Sigmoid colon (tissue), 7 donors: ENCODE results near the gene MBP. TPM values are rescaled to one million over a fixed set of nuclear protein-coding genes. Genes with fewer than 3 reads are reported as not detected.
"Not testable (repeated sequence)": the region's sequence is repeated elsewhere in the genome, so short reads cannot be mapped to it uniquely, and the experiment has no call there.

Experiments used
- DNase-seq: peaks from one replicate; pipeline ENCODE4 v3.0.0-alpha.2; 2019
- H3K27ac ChIP-seq, 4 donors: fragments of 200-600 bp; sonication (generic); one replicate each; pipeline ENCODE4 v1.5.1; 2016 to 2019; ENCODE audit warnings: mild to moderate bottlenecking in 1 of 4
- H3K27me3 ChIP-seq, 3 donors: fragments of 200-600 bp; sonication (generic); one replicate each; pipeline ENCODE4 v1.5.1; 2019; ENCODE audit warnings: mild to moderate bottlenecking in 1 of 3
- H3K36me3 ChIP-seq, 4 donors: fragments of 200-600 bp; sonication (generic); one replicate each; pipeline ENCODE4 v1.5.1; 2016 to 2019
- H3K4me1 ChIP-seq, 4 donors: fragments of 200-600 bp; sonication (generic); one replicate each; pipeline ENCODE4 v1.5.1; 2017 to 2019
- H3K4me3 ChIP-seq, 4 donors: fragments of 200-600 bp; sonication (generic); one replicate each; pipeline ENCODE4 v1.5.1; 2017 to 2019; ENCODE audit warnings: mild to moderate bottlenecking in 2 of 4, moderate library complexity in 1 of 4
- H3K9me3 ChIP-seq, 4 donors: fragments of 200-600 bp in 3 of 4; sonication (generic) in 3 of 4; one replicate each; pipeline versions ENCODE4 v1.5.1 to v1.6.1; 2013 to 2019
- EP300 ChIP-seq, 4 donors: sonication (generic); formaldehyde crosslinking; IDR thresholded peaks; one replicate each; pipeline ENCODE4 v1.6.1; 2017; ENCODE audit warnings: antibody characterized with exemption in 4 of 4
- POLR2A ChIP-seq, 2 donors: fragments of 450-650 bp; IDR thresholded peaks; one replicate each; pipeline ENCODE4 v1.6.1; 2016; ENCODE audit warnings: antibody characterized with exemption in 2 of 2, mild to moderate bottlenecking in 2 of 2, moderate library complexity in 2 of 2
- POLR2AphosphoS5 ChIP-seq, 4 donors: sonication (generic); formaldehyde crosslinking; IDR thresholded peaks; one replicate each; pipeline ENCODE4 v1.6.1; 2017; ENCODE audit warnings: antibody characterized with exemption in 4 of 4
- WGBS, 2 donors: extraction: QIAGEN DNeasy Blood & Tissue Kit; methylation state at CpG; one replicate each; pipeline ENCODE4 v1.1.7; 2013; 5-methylcytosine and 5-hydroxymethylcytosine counted together
- intact Hi-C: fragments of 100-400 bp; cut with DNase I; formaldehyde crosslinking; loops from one replicate; pipeline ENCODE4 v1.15.1; 2023
- polyA plus RNA-seq, 3 donors: library from polyadenylated mRNA; stranded (reverse); fragments of 200-250 nt; gene quantifications; one replicate each; pipeline ENCODE4 v1.2.3, GENCODE V29; 2013
- total RNA-seq, 4 donors: library from RNA; depleted of rRNA; stranded (reverse); fragments of >200 nt; gene quantifications; one replicate each; pipeline ENCODE4 v1.1.0, GENCODE V29; 2016
- TF ChIP-seq, protein P1 (sequence below), 4 experiments: fragments of 450-650 bp in 3 of 4; fragments of 200-600 bp in 1 of 4; IDR thresholded peaks; one replicate each; pipeline ENCODE4 v1.5.1; 2016 to 2019; ENCODE audit warnings: antibody characterized with exemption in 4 of 4, mild to moderate bottlenecking in 3 of 4, moderate library complexity in 2 of 4
- donor health status: healthy with polysubstance abuse.
- donor health status: Bipolar disorder and iron deficiency.
- donor health status: healthy.

MBP gene
- total and polyA plus RNA-seq, 7 donors, result 18.3 to 30.7 (median 24.0) TPM

DNA sequence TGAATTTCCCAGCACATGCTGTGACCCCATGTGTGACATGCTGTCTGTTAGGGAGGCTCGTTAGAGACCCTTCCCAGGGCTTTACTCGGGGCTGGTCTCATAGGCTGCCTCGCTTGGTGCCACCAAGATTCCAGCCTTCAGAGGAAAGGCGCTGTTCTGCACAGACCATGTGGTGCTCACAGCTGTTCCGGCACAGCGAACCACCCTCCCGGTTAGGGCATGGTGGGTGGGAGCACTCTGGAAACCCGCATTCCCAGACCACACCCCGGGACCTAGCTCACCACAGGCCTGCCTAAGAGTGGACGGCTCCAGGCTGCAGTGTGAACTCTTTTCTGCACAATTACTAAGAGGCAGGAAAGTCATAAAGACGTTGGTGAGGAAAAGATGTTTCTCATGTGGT, 112.0 kb downstream of the MBP start:
- 89 to 92% methylated on average over 11 of the region's 11 CpGs for WGBS, 2 donors
- Histone ChIP-seq H3K4me3 (no peak overlapping the region), H3K9me3 (no peaks in the 10 kb centered on the region), H3K27ac (no peak overlapping the region), H3K27me3 (no peaks in the 10 kb centered on the region), H3K4me1 (no peaks in the 10 kb centered on the region), H3K36me3 (peaks cover 0 to 8% (median 0%) of the 10 kb centered on the region in 4 donors)
- intact Hi-C loops, result no loop called here
- TF ChIP-seq POLR2AphosphoS5 (IDR thresholded peaks at IDR 0.05) (no peak), POLR2A (IDR thresholded peaks at IDR 0.05) (no peak), EP300 (IDR thresholded peaks at IDR 0.05) (no peak)
- TF ChIP-seq, protein P1, sequence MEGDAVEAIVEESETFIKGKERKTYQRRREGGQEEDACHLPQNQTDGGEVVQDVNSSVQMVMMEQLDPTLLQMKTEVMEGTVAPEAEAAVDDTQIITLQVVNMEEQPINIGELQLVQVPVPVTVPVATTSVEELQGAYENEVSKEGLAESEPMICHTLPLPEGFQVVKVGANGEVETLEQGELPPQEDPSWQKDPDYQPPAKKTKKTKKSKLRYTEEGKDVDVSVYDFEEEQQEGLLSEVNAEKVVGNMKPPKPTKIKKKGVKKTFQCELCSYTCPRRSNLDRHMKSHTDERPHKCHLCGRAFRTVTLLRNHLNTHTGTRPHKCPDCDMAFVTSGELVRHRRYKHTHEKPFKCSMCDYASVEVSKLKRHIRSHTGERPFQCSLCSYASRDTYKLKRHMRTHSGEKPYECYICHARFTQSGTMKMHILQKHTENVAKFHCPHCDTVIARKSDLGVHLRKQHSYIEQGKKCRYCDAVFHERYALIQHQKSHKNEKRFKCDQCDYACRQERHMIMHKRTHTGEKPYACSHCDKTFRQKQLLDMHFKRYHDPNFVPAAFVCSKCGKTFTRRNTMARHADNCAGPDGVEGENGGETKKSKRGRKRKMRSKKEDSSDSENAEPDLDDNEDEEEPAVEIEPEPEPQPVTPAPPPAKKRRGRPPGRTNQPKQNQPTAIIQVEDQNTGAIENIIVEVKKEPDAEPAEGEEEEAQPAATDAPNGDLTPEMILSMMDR (IDR thresholded peaks at IDR 0.05), result no peak
- DNase-seq, result no peak

DNA sequence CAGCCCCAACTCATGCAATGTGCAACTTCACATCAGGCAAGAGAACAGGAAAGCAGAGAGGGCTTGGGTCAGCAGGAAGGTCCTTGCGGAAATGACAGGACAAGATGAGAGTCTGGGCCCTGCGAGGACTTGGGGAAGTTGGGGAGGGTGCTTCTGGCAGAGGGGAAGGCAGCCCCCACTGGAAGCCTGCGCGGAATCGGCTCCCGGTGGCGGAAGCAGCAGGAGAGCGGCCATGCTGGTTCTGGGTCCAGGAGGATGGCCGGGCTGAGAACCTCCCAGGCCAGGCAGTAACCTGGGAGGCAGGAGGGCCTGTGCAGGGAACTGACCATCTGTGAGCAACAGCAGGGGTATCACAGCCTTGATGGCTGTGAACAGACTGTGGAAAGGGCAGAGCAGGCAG, 112.9 kb downstream of the MBP start:
- H3K9me3 ChIP-seq, result no peaks in the 10 kb centered on the region
- DNase-seq, result no peak
- H3K27me3 ChIP-seq, result no peaks in the 10 kb centered on the region
- H3K4me3 ChIP-seq, result no peak overlapping the region
- 98 to 99% methylated on average over 9 of the region's 9 CpGs for WGBS, 2 donors
- TF ChIP-seq POLR2AphosphoS5 (IDR thresholded peaks at IDR 0.05) (no peak), POLR2A (IDR thresholded peaks at IDR 0.05) (no peak), EP300 (IDR thresholded peaks at IDR 0.05) (no peak)
- TF ChIP-seq, protein P1 (IDR thresholded peaks at IDR 0.05), result no peak
- H3K36me3 ChIP-seq, result peaks cover 0 to 8% (median 0%) of the 10 kb centered on the region in 4 donors
- H3K27ac ChIP-seq, result no peak overlapping the region
- intact Hi-C loops, result no loop called here
- H3K4me1 ChIP-seq, result no peaks in the 10 kb centered on the region

DNA sequence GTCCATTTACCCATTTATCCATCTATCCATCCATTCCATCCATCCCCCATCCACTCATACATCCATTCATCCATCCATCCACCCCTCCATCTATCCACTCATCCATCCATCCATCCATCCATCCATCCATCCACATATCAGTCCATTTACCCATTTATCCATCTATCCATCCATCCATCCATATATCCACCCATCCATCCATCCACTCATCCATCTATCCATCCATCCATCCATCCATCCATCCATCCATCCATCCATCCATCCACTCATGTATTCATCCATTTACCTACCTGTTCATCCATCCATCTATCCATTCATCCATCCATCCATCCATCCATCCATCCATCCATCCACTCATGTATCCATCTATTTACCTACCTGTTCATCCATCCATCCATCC, 113.9 kb downstream of the MBP start:
- intact Hi-C loops, H3K27ac ChIP-seq, H3K27me3 ChIP-seq: not testable (repeated sequence)

DNA sequence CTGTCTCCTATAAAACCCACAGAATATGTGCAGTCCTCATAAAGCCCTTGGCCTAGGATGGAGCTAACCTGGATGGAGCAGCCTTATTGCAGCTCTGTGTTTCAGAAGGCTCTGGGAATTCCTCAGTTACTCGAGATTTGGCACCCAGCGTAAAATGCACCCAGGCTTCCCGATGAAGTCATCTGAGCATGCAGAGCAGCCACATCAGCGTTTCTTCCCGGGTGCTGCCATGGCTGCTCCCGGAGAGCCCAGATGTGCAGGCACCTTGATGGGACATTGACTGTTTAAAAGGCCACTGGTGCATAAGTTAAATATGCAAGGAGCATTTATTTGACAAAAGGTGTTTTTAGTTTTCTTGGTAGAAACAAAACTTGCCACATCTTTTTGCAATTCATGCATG, 115.2 kb downstream of the MBP start:
- Histone ChIP-seq H3K36me3 (peaks cover 0 to 8% (median 0%) of the 10 kb centered on the region in 4 donors), H3K27me3 (no peaks in the 10 kb centered on the region), H3K27ac (no peak overlapping the region), H3K4me3 (no peak overlapping the region), H3K9me3 (no peaks in the 10 kb centered on the region), H3K4me1 (peaks cover 0 to 13% (median 3%) of the 10 kb centered on the region in 4 donors)
- intact Hi-C loops, result no loop called here
- no peak for TF ChIP-seq POLR2A (IDR thresholded peaks at IDR 0.05)
- no peak for TF ChIP-seq POLR2AphosphoS5 (IDR thresholded peaks at IDR 0.05)
- TF ChIP-seq, protein P1 (IDR thresholded peaks at IDR 0.05), result no peak
- DNase-seq, result no peak
- WGBS, 2 donors, result 91% methylated on average over 6 of the region's 6 CpGs

More for the DNA sequence above, 113.9 kb downstream of the MBP start:
- not testable (repeated sequence) for H3K9me3 ChIP-seq, H3K4me1 ChIP-seq, DNase-seq, H3K4me3 ChIP-seq, H3K36me3 ChIP-seq

DNA sequence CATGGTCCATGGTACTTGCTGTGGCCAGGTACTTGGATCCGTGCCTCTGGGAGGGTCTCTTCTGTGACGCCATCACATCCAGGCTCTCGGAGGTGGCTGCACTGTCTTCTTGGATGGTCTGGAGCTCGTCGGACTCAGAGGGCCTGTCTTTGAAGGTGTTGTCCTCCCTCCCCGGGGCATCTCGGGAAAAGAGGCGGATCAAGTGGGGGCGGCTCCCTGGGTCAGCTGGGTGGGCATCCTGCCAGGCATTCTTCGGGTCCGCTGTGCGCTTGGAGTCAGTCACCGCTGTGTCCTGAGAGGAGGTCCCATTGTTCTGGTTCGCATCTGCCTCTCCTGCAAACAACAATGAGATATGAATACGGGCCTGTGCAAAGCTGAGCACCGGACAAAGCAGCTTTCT, 115.6 kb downstream of the MBP start:
- no peaks in the 10 kb centered on the region for H3K27me3 ChIP-seq
- no peak overlapping the region for H3K27ac ChIP-seq
- intact Hi-C loops, result no loop called here
- no peak for DNase-seq
- 93 to 95% methylated on average over 16 of the region's 16 CpGs for WGBS, 2 donors
- peaks cover 0 to 8% (median 0%) of the 10 kb centered on the region in 4 donors for H3K36me3 ChIP-seq
- no peak overlapping the region for H3K4me3 ChIP-seq
- TF ChIP-seq, protein P1 (IDR thresholded peaks at IDR 0.05), result no peak
- TF ChIP-seq POLR2A (IDR thresholded peaks at IDR 0.05) (no peak), POLR2AphosphoS5 (IDR thresholded peaks at IDR 0.05) (no peak), EP300 (IDR thresholded peaks at IDR 0.05) (no peak)
- no peaks in the 10 kb centered on the region for H3K9me3 ChIP-seq
- H3K4me1 ChIP-seq, result peaks cover 0 to 13% (median 3%) of the 10 kb centered on the region in 4 donors
